Heart left ventricle (tissue), 13 donors: ENCODE results near the gene DTWD1.

Experiments used
- POLR2A ChIP-seq, 2 donors: fragments of 450-650 bp; IDR thresholded peaks; one replicate each; pipeline ENCODE4 v1.6.1; 2017; ENCODE audit warnings: antibody characterized with exemption in 2 of 2, mild to moderate bottlenecking in 2 of 2, moderate library complexity in 2 of 2
- TF ChIP-seq, protein P1 (sequence below), 12 donors: fragments of 200-600 bp; sonication (generic) in 4 of 12; IDR thresholded peaks; one replicate each; pipeline versions ENCODE4 v1.5.0 to v1.8.0; 2018 to 2022; ENCODE audit warnings: antibody characterized with exemption in 12 of 12, mild to moderate bottlenecking in 5 of 12
- donor health status: ischemic (EF 13 %, LVEDD 7.1; RV severe dilation, severe dysfunction).
- donor health status: DM: no; HTN: yes; CAD: no.
- donor health status: DM: no; HTN: no; CAD: no.
- donor health status: ischemic (EF 25% LVEDD 6.9; RV normal size, moderate dysfunction).
- donor health status: ischemic (EF 25% LVEDD 5.7; RV mildly dilated, moderate dysfunction).
- donor health status: ischemic (EF 35%, LVEDD 5.7; RV mildly dilated, moderate dysfunction).
- donor health status: nonischemic (EF 11% LVEDD 7.7; RV severe dilation, severe dysfunction).
- donor health status: DM: yes; HTN: yes; CAD: no.
- donor health status: PGD.
- donor health status: ischemic (EF 29% LVEDD 5.4; RV normal size, mild dysfunction).
- donor health status: nonischemic (EF 23%, LVEDD 6.1; RV moderate dilation, normal function).

DNA sequence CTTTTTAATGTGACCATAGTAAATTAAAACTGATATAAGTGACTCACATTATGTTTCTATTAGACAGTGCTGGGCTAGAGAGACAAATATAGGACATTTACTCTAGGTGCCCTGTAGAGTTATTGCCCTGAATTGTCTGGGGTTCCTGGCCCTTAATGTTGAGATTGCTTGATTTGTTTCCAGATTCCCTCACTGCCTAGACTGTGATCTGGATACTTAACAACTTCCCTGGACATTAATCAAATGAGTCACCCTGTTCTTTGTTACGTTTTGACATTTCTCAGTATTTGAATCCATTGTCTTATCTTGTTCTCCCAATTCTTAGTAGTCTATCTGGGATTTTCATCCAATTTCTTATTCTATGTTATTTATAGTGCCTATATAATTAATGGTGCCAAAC lies 65.8 kb downstream of the DTWD1 start:
- TF ChIP-seq, protein P1, sequence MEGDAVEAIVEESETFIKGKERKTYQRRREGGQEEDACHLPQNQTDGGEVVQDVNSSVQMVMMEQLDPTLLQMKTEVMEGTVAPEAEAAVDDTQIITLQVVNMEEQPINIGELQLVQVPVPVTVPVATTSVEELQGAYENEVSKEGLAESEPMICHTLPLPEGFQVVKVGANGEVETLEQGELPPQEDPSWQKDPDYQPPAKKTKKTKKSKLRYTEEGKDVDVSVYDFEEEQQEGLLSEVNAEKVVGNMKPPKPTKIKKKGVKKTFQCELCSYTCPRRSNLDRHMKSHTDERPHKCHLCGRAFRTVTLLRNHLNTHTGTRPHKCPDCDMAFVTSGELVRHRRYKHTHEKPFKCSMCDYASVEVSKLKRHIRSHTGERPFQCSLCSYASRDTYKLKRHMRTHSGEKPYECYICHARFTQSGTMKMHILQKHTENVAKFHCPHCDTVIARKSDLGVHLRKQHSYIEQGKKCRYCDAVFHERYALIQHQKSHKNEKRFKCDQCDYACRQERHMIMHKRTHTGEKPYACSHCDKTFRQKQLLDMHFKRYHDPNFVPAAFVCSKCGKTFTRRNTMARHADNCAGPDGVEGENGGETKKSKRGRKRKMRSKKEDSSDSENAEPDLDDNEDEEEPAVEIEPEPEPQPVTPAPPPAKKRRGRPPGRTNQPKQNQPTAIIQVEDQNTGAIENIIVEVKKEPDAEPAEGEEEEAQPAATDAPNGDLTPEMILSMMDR (IDR thresholded peaks at IDR 0.05), result no peak
- no peak for TF ChIP-seq POLR2A (IDR thresholded peaks at IDR 0.05)
